Vagina (tissue), 2 donors: ENCODE data around the gene CELSR2.

Source experiments
- CTCF ChIP-seq, 3 experiments: fragments of 450-650 bp in 2 of 3; fragments of 200-600 bp in 1 of 3; sonication (generic) in 1 of 3; IDR thresholded peaks; one replicate each; pipeline ENCODE4 v1.5.1; 2017 to 2019; ENCODE audit warnings: antibody characterized with exemption in 3 of 3, mild to moderate bottlenecking in 2 of 3, moderate library complexity in 2 of 3
- POLR2A ChIP-seq, 2 donors: fragments of 450-650 bp; IDR thresholded peaks; one replicate each; pipeline ENCODE4 v1.6.1; 2017; ENCODE audit warnings: antibody characterized with exemption in 2 of 2, mild to moderate bottlenecking in 2 of 2, moderate library complexity in 2 of 2
- POLR2AphosphoS5 ChIP-seq, 2 donors: sonication (generic); formaldehyde crosslinking; IDR thresholded peaks; one replicate each; pipeline ENCODE4 v1.9.0; 2017; ENCODE audit warnings: antibody characterized with exemption in 2 of 2, mild to moderate bottlenecking in 2 of 2, low read depth in 1 of 2; ENCODE audit not compliant: insufficient read depth in 1 of 2

GRCh38 chr1:109243221-109243620 is 6.1 kb upstream of the CELSR2 start:
- TF ChIP-seq POLR2AphosphoS5 (IDR thresholded peaks at IDR 0.05; ENCODE audit: insufficient read depth in 1 of 2, low read depth in 1 of 2) (no peak), POLR2A (IDR thresholded peaks at IDR 0.05) (no peak), CTCF (IDR thresholded peaks at IDR 0.05) (no peak)
